ENCODE measurements around the gene NTF4. TPM values are rescaled to one million over a fixed set of nuclear protein-coding genes. Genes with fewer than 3 reads are reported as not detected.
"Not testable (repeated sequence)": the region's sequence is repeated elsewhere in the genome, so short reads cannot be mapped to it uniquely, and the experiment has no call there.

Gene NTF4
- total RNA-seq, 1 experiment from 2014 or later: not detected

DNA sequence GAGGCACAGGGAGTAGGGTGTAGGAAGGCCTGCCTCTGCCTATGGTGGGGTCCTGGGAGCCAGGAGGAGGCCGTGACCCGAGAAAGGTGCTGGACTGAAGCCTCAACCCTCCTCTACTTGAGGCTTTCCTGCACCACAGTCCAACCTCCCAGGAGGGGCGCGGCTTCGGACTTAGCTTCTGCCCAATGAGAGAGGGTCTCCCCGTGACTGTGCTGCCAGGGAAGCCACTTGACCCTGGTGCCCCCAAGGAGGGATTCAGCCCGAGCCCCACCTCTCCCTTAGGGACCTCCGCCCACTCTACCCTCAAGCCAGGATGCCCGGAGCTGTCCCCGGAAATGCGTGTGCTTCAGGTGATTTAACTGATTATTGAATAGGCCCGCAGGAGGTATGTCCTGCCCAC lies 15.6 kb downstream of the NTF4 start, which contains the start of gene CGB8:
TSS of gene CGB8 (minus strand) at position 101 of the 400 bp plus-strand sequence. CDS start 372 bp downstream, outside the sequence.
- H3K4me1 ChIP-seq (ENCODE audit: insufficient read depth, low read length, poor library complexity, severe bottlenecking); H3K27me3 ChIP-seq (replicated peaks; ENCODE audit: insufficient read depth, low read depth, low read length, poor library complexity); H3K9me3 ChIP-seq (ENCODE audit: low read depth, low read length, poor library complexity, severe bottlenecking); H3K36me3 ChIP-seq (ENCODE audit: insufficient read depth, low read length, poor library complexity, severe bottlenecking); intact Hi-C loops (cut with micrococcal nuclease; ENCODE audit: unreplicated experiment); BruUV-seq (replicated peaks); CTCF ChIA-PET; H3K27ac ChIP-seq (ENCODE audit: low read depth, low read length, poor library complexity, severe bottlenecking); DNase-seq (ENCODE audit: low spot score); H3K4me3 ChIP-seq (ENCODE audit: low read depth, low read length, poor library complexity, severe bottlenecking); POLR2A ChIA-PET (ENCODE audit: low non-redundant PET): not testable (repeated sequence)

DNA sequence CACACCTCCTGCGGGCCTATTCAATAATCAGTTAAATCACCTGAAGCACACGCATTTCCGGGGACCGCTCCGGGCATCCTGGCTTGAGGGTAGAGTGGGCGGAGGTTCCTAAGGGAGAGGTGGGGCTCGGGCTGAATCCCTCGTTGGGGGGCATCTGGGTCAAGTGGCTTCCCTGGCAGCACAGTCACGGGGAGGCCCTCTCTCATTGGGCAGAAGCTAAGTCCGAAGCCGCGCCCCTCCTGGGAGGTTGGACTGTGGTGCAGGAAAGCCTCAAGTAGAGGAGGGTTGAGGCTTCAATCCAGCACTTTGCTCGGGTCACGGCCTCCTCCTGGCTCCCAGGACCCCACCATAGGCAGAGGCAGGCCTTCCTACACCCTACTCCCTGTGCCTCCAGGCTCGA lies 21.1 kb downstream of the NTF4 start, which contains the start of gene CGB5:
TSS of gene CGB5 (plus strand) at position 301 of the 400 bp plus-strand sequence. CDS start 362 bp downstream, outside the sequence.
- DNase-seq (ENCODE audit: low spot score); BruUV-seq (replicated peaks); H3K4me1 ChIP-seq (ENCODE audit: insufficient read depth, low read length, poor library complexity, severe bottlenecking); H3K4me3 ChIP-seq (ENCODE audit: low read depth, low read length, poor library complexity, severe bottlenecking); POLR2A ChIA-PET (ENCODE audit: low non-redundant PET); H3K27ac ChIP-seq (ENCODE audit: low read depth, low read length, poor library complexity, severe bottlenecking); H3K27me3 ChIP-seq (replicated peaks; ENCODE audit: insufficient read depth, low read depth, low read length, poor library complexity); CTCF ChIA-PET; H3K9me3 ChIP-seq (ENCODE audit: low read depth, low read length, poor library complexity, severe bottlenecking); intact Hi-C loops (cut with micrococcal nuclease; ENCODE audit: unreplicated experiment); H3K36me3 ChIP-seq (ENCODE audit: insufficient read depth, low read length, poor library complexity, severe bottlenecking): not testable (repeated sequence)

GRCh38 chr19:49042666-49043065 lies 22.0 kb downstream of the NTF4 start:
- H3K4me1 ChIP-seq (ENCODE audit: insufficient read depth, low read length, poor library complexity, severe bottlenecking); BruUV-seq (replicated peaks); H3K36me3 ChIP-seq (ENCODE audit: insufficient read depth, low read length, poor library complexity, severe bottlenecking); intact Hi-C loops (cut with micrococcal nuclease; ENCODE audit: unreplicated experiment); H3K27ac ChIP-seq (ENCODE audit: low read depth, low read length, poor library complexity, severe bottlenecking); CTCF ChIA-PET; H3K4me3 ChIP-seq (ENCODE audit: low read depth, low read length, poor library complexity, severe bottlenecking); H3K9me3 ChIP-seq (ENCODE audit: low read depth, low read length, poor library complexity, severe bottlenecking); DNase-seq (ENCODE audit: low spot score); POLR2A ChIA-PET (ENCODE audit: low non-redundant PET); H3K27me3 ChIP-seq (replicated peaks; ENCODE audit: insufficient read depth, low read depth, low read length, poor library complexity): not testable (repeated sequence)

DNA sequence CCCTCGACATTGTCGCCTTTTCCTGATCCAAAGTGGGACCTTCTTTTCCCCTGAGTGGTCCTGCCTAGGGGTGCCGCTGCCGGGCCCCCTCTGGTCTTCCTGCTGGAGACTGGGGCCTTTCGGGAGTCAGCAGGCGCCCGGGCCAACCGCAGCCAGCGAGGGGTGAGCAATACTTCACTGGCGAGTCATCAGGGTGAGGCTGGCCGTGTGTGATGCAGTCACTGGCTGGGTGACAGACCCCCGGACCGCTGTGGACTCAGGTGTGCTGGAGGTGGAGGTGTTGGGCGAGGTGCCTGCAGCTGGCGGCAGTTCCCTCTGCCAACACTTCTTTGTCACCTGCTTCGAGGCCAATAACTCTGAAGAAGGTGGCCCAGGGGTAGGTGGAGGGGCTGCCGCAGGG lies 22.4 kb downstream of the NTF4 start:
- DNase-seq (ENCODE audit: low spot score): no peak
- intact Hi-C loops (cut with micrococcal nuclease; ENCODE audit: unreplicated experiment): no loop called here
- TF ChIP-seq CTCF (conservative IDR thresholded peaks at IDR 0.05; ENCODE audit: low read depth, low read length): no peak
- TF ChIP-seq EZH2 (IDR thresholded peaks at IDR 0.05; ENCODE audit: borderline replicate concordance, low read depth, low read length, poor library complexity, severe bottlenecking): no peak
- no TSS peak for BruUV-seq (replicated peaks)
- Histone ChIP-seq H3K4me3 (ENCODE audit: low read depth, low read length, poor library complexity, severe bottlenecking) (no peak overlapping the region), H3K27me3 (replicated peaks; ENCODE audit: insufficient read depth, low read depth, low read length, poor library complexity) (no peaks in the 10 kb centered on the region), H3K36me3 (ENCODE audit: insufficient read depth, low read length, poor library complexity, severe bottlenecking) (no peaks in the 10 kb centered on the region), H3K4me1 (ENCODE audit: insufficient read depth, low read length, poor library complexity, severe bottlenecking) (no peaks in the 10 kb centered on the region), H3K27ac (ENCODE audit: low read depth, low read length, poor library complexity, severe bottlenecking) (no peak overlapping the region), H3K9me3 (ENCODE audit: low read depth, low read length, poor library complexity, severe bottlenecking) (no peaks in the 10 kb centered on the region)
- ChIA-PET POLR2A (ENCODE audit: low non-redundant PET) (no interaction called here), CTCF (no interaction called here)

- intact Hi-C loops (cut with micrococcal nuclease; ENCODE audit: unreplicated experiment); H3K4me1 ChIP-seq (ENCODE audit: insufficient read depth, low read length, poor library complexity, severe bottlenecking); BruUV-seq (replicated peaks): not testable (repeated sequence)
These were observed 24.9 kb downstream of the NTF4 start for GRCh38 chr19:49039736-49040135.

DNA sequence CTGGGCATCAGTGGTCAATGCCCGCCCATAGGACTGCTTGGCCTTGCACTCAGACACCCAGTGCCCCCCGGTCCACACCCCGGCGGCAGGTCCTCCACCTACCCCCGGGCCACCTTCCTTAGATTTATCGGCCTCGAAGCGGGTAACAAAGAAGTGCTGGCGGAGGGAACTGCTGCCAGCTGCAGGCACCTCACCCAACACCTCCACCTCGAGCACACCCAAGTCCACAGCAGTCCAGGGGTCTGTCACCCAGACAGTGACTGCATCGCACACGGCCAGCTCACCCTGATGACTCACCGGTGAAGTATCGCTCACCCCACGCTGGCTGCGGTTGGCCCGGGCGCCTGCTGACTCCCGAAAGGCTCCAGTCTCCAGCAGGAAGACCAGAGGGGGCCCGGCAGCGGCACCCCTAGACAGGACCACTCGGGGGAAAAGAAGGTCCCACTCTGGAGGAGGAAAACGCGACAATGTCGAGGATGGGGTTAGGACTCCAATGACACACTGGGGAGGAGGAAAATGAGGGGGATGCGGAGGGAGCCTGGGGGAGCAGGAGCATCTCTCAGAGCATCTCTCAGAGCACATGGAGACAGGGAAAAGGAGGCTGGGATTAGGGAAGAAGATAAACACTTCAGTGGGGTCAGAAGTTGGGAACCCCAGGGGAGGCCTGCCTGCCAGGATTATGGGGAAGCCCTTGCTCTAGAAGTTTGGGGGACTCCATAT lies 25.9 kb downstream of the NTF4 start:
- H3K4me3 ChIP-seq (ENCODE audit: low read depth, low read length, poor library complexity, severe bottlenecking); H3K9me3 ChIP-seq (ENCODE audit: low read depth, low read length, poor library complexity, severe bottlenecking); CTCF ChIA-PET; H3K27me3 ChIP-seq (replicated peaks; ENCODE audit: insufficient read depth, low read depth, low read length, poor library complexity); intact Hi-C loops (cut with micrococcal nuclease; ENCODE audit: unreplicated experiment); BruUV-seq (replicated peaks); H3K36me3 ChIP-seq (ENCODE audit: insufficient read depth, low read length, poor library complexity, severe bottlenecking); H3K27ac ChIP-seq (ENCODE audit: low read depth, low read length, poor library complexity, severe bottlenecking); DNase-seq (ENCODE audit: low spot score); H3K4me1 ChIP-seq (ENCODE audit: insufficient read depth, low read length, poor library complexity, severe bottlenecking); POLR2A ChIA-PET (ENCODE audit: low non-redundant PET): not testable (repeated sequence)

More at GRCh38 chr19:49039736-49040135, 24.9 kb downstream of the NTF4 start:
- ChIA-PET POLR2A (ENCODE audit: low non-redundant PET) (interaction anchor here (0.6 kb wide), 1 partner anchor 14 kb away, joined by 4 read pairs; no protein-coding TSS in a partner anchor), CTCF (interaction anchor here (0.7 kb wide), 1 partner anchor 43 kb away, joined by 3 read pairs; no protein-coding TSS in a partner anchor)
- not testable (repeated sequence) for DNase-seq (ENCODE audit: low spot score); H3K36me3 ChIP-seq (ENCODE audit: insufficient read depth, low read length, poor library complexity, severe bottlenecking); H3K4me3 ChIP-seq (ENCODE audit: low read depth, low read length, poor library complexity, severe bottlenecking); H3K27ac ChIP-seq (ENCODE audit: low read depth, low read length, poor library complexity, severe bottlenecking); H3K27me3 ChIP-seq (replicated peaks; ENCODE audit: insufficient read depth, low read depth, low read length, poor library complexity); H3K9me3 ChIP-seq (ENCODE audit: low read depth, low read length, poor library complexity, severe bottlenecking)

DNA sequence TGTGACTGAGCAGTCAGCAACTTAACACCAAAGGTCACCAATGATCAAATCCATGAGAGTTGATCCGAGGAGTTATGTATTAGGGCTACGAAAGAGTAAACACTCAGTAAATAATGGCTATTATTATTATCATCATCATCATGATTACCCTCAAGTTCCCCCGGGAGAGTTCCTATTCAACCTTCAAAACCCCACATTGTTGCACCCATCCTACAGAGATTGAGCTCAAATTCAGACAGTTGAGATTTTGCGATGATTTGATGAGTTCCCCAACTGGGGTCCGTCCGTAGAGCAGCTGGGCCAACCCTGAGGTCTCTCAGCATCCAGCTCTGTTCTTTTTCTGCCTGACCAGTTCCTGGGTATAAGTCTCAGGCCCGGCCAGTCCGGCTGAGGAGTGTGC lies 26.5 kb downstream of the NTF4 start:
- H3K27me3 ChIP-seq (replicated peaks; ENCODE audit: insufficient read depth, low read depth, low read length, poor library complexity); CTCF ChIA-PET; intact Hi-C loops (cut with micrococcal nuclease; ENCODE audit: unreplicated experiment); DNase-seq (ENCODE audit: low spot score); H3K27ac ChIP-seq (ENCODE audit: low read depth, low read length, poor library complexity, severe bottlenecking); H3K4me1 ChIP-seq (ENCODE audit: insufficient read depth, low read length, poor library complexity, severe bottlenecking); H3K36me3 ChIP-seq (ENCODE audit: insufficient read depth, low read length, poor library complexity, severe bottlenecking); H3K9me3 ChIP-seq (ENCODE audit: low read depth, low read length, poor library complexity, severe bottlenecking); POLR2A ChIA-PET (ENCODE audit: low non-redundant PET); BruUV-seq (replicated peaks); H3K4me3 ChIP-seq (ENCODE audit: low read depth, low read length, poor library complexity, severe bottlenecking): not testable (repeated sequence)

Measured in A673 (cell line).